ENCODE data around the gene RPLP2.
A peak's percentile ranks its signal among the peaks of the same experiment; 100 is the strongest.

Gene RPLP2

DNA sequence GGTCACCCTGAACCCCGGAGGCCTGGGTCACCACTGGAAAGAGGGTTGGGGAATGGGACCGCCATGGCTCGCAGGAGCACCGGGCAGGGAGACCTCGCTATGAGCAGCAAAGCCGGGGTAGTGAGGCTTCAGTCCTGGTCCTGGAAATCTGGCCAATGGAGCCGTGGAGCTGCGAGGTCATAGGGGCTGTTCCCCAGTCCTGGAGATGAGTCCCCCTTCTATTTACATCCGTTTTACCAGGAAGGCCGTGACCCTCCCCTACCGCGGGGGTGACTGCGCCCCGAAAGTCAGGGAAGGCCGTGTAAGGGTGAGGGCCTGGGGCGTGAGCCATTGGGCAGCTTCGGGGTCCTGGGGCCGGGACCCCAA, 5.2 kb upstream of the RPLP2 start:
- H3K4me3 ChIP-seq (ENCODE audit: low read length): peak overlapping the region; percentile 28
- H2AK5ac ChIP-seq (ENCODE audit: low read length): no peak overlapping the region
- H4K5ac ChIP-seq (ENCODE audit: low read length): no peak overlapping the region
- H3K23ac ChIP-seq (ENCODE audit: low read length): peak overlapping the region; percentile 89
- H3K79me2 ChIP-seq (ENCODE audit: control insufficient read depth, insufficient read depth, low read length): peaks cover 8% of the 10 kb centered on the region
- peak overlapping the region; percentile 58 for H3K27ac ChIP-seq (ENCODE audit: low read depth, low read length)
- H3K4ac ChIP-seq (ENCODE audit: low read depth, low read length): peak overlapping the region; percentile 81
- no peak overlapping the region for H2BK15ac ChIP-seq (replicated peaks; ENCODE audit: low read depth)
- H3K36me3 ChIP-seq (ENCODE audit: control insufficient read depth, insufficient read depth, low read length): no peaks in the 10 kb centered on the region
- no peak for DNase-seq
- H3K18ac ChIP-seq (ENCODE audit: low read length): peak overlapping the region; percentile 73
- H3K4me2 ChIP-seq (ENCODE audit: low read length): peak overlapping the region; percentile 91
- peak overlapping the region; percentile 77 for H4K8ac ChIP-seq (ENCODE audit: low read depth, low read length)
- no peak overlapping the region for H2BK5ac ChIP-seq (ENCODE audit: low read length)
- peaks cover 4% of the 10 kb centered on the region for H3K4me1 ChIP-seq (ENCODE audit: control insufficient read depth, low read depth, low read length)
- peak overlapping the region; percentile 91 for H3K9ac ChIP-seq (ENCODE audit: low read length)
- no peaks in the 10 kb centered on the region for H3K27me3 ChIP-seq (ENCODE audit: insufficient read depth, low read length, poor library complexity)
- WGBS (ENCODE audit: extremely low coverage, insufficient coverage, low lambda C conversion rate): no CpG with 5 or more reads among the region's 18 CpGs
- peak overlapping the region; percentile 88 for H3K56ac ChIP-seq (ENCODE audit: low read length)
- peak overlapping the region; percentile 9 for H2BK120ac ChIP-seq (ENCODE audit: low read depth, low read length)
- H3K79me1 ChIP-seq (ENCODE audit: low read length): peaks cover 2% of the 10 kb centered on the region

DNA sequence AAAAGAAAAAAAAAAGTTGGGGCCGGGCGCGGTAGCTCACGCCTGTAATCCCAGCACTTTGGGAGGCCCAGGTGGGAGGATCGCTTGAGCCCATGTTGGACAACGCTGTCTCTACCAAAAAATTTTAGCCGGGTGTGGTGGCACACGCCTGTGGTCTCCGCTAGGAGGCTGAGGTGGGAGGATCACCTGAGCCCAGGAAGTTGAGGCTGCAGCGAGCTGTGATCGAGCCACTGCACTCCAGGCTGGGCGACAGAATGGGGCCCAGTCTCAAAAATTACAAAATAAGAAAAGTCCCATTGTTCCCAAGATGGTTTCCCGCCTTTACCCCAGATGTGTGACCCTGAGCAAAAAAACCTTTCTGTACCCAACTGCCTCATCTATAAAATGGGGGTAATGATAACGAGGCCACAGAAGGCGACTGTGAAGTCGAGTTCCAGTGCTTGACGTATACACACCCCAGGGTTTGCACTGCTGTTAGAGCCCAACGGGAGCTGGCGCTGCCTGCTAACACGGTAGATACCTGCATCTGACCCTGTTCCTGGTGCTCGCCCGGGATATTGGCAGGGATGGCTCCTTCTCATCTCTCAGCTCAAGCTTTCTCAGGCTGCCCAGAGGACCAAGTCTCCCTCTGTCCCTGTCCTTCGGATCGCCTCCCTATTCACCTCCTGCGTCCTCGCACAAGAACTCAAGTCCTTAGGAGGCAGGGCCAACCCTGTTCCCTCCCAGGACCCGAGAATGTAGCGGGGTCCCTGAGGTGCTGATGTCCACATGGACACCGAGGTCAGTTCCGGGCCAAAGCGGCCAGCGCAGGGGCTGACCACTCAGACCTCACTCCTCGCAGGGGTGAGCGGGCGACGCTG, 1.1 kb upstream of the RPLP2 start:
- Histone ChIP-seq H3K56ac (ENCODE audit: low read length) (peak overlapping the region; percentile 100), H2BK120ac (ENCODE audit: low read depth, low read length) (no peak overlapping the region)
- no CpG with 5 or more reads among the region's 36 CpGs for WGBS (ENCODE audit: extremely low coverage, insufficient coverage, low lambda C conversion rate)

DNA sequence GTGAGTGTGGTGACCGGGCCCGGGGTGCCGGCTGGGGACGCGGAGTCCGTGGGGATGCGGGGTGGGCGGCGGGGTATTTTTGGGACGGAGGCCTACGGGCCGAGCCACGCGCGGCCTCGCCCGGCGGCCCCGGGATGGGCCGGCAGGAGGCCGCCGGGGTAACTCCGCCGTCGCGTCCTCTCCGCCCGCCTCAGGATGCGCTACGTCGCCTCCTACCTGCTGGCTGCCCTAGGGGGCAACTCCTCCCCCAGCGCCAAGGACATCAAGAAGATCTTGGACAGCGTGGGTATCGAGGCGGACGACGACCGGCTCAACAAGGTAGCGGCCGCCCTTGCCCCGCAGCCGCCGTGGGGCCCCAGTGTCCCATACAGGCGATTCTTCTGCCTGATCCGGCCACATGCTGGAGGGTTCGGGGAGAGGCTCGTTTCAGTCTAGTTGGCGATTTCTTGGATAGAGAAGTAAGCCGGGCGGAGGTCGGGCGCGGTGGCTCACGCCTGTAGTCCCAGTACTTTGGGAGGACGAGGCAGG, 337 bp downstream of the RPLP2 start:
- peaks cover 3% of the 10 kb centered on the region for H3K4me1 ChIP-seq (ENCODE audit: control insufficient read depth, low read depth, low read length)
- H3K4me2 ChIP-seq (ENCODE audit: low read length): peak overlapping the region; percentile 78
- no peak overlapping the region for H3K23ac ChIP-seq (ENCODE audit: low read length)
- peaks cover 33% of the 10 kb centered on the region for H3K79me2 ChIP-seq (ENCODE audit: control insufficient read depth, insufficient read depth, low read length)
- H2BK15ac ChIP-seq (replicated peaks; ENCODE audit: low read depth): no peak overlapping the region
- peak overlapping the region; percentile 8 for H3K18ac ChIP-seq (ENCODE audit: low read length)
- H3K36me3 ChIP-seq (ENCODE audit: control insufficient read depth, insufficient read depth, low read length): peaks cover 19% of the 10 kb centered on the region
- DNase-seq: no peak
- H4K5ac ChIP-seq (ENCODE audit: low read length): no peak overlapping the region
- peak overlapping the region; percentile 29 for H3K27ac ChIP-seq (ENCODE audit: low read depth, low read length)
- WGBS (ENCODE audit: extremely low coverage, insufficient coverage, low lambda C conversion rate): no CpG with 5 or more reads among the region's 55 CpGs
- no peak overlapping the region for H4K8ac ChIP-seq (ENCODE audit: low read depth, low read length)
- H3K4ac ChIP-seq (ENCODE audit: low read depth, low read length): peak overlapping the region; percentile 66
- H3K79me1 ChIP-seq (ENCODE audit: low read length): peaks cover 19% of the 10 kb centered on the region
- H3K4me3 ChIP-seq (ENCODE audit: low read length): peak overlapping the region; percentile 98
- H2BK120ac ChIP-seq (ENCODE audit: low read depth, low read length): no peak overlapping the region
- H2AK5ac ChIP-seq (ENCODE audit: low read length): peak overlapping the region; percentile 51
- no peak overlapping the region for H2BK5ac ChIP-seq (ENCODE audit: low read length)
- peak overlapping the region; percentile 99 for H3K9ac ChIP-seq (ENCODE audit: low read length)
- peak overlapping the region; percentile 100 for H3K56ac ChIP-seq (ENCODE audit: low read length)
- no peaks in the 10 kb centered on the region for H3K27me3 ChIP-seq (ENCODE audit: insufficient read depth, low read length, poor library complexity)

More for the DNA sequence above, 1.1 kb upstream of the RPLP2 start:
- no peak for DNase-seq
- Histone ChIP-seq H3K79me1 (ENCODE audit: low read length) (peaks cover 19% of the 10 kb centered on the region), H3K18ac (ENCODE audit: low read length) (no peak overlapping the region), H2BK15ac (replicated peaks; ENCODE audit: low read depth) (no peak overlapping the region), H3K27ac (ENCODE audit: low read depth, low read length) (peak overlapping the region; percentile 45), H3K4ac (ENCODE audit: low read depth, low read length) (peak overlapping the region; percentile 73), H2BK5ac (ENCODE audit: low read length) (peak overlapping the region; percentile 10), H3K9ac (ENCODE audit: low read length) (peak overlapping the region; percentile 99), H4K8ac (ENCODE audit: low read depth, low read length) (no peak overlapping the region), H4K5ac (ENCODE audit: low read length) (peak overlapping the region; percentile 59), H3K4me2 (ENCODE audit: low read length) (peak overlapping the region; percentile 39), H3K36me3 (ENCODE audit: control insufficient read depth, insufficient read depth, low read length) (peaks cover 19% of the 10 kb centered on the region), H3K27me3 (ENCODE audit: insufficient read depth, low read length, poor library complexity) (no peaks in the 10 kb centered on the region), H2AK5ac (ENCODE audit: low read length) (peak overlapping the region; percentile 90), H3K79me2 (ENCODE audit: control insufficient read depth, insufficient read depth, low read length) (peaks cover 33% of the 10 kb centered on the region), H3K4me3 (ENCODE audit: low read length) (peak overlapping the region; percentile 93), H3K23ac (ENCODE audit: low read length) (no peak overlapping the region), H3K4me1 (ENCODE audit: control insufficient read depth, low read depth, low read length) (peaks cover 6% of the 10 kb centered on the region)

DNA sequence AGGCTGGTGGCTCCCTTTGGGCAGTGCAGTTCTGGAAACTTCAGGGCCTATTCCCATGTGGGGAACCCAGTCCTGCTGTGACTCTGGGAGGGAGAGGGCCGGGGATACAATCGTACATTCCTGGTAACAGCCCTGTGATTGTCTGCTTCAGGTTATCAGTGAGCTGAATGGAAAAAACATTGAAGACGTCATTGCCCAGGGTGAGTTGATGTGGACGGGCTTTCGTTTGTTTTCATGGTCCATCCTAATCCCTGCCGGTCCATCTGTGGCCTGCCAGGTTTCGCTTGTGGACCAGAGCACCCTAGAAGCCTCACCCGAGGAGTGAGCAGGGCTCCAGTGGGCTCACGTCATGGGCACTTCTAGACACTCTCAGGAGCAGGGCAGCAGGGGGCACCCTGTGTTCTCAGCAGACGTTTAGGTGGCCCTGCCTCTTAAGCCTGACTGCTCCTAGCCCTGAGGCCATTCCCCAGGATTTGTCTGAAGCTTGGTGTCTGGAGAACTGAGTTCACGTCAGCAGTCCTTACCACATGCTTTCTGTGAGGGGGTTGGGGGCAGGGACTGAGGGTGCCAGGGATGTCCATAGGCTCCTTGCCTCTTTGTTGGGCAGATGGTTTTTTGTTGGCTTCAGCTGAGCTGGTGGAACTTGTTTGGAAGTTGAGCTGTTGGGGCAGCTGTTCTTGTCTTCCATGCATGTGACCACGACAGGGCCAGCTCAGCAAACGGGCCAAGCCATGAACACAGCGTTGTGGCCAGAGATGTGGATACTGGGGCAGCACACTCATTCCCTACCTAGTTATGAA, 1.9 kb downstream of the RPLP2 start:
- no peak overlapping the region for H3K18ac ChIP-seq (ENCODE audit: low read length)
- H3K4me3 ChIP-seq (ENCODE audit: low read length): peak overlapping the region; percentile 98
- H3K36me3 ChIP-seq (ENCODE audit: control insufficient read depth, insufficient read depth, low read length): peaks cover 19% of the 10 kb centered on the region
- peak; percentile 47 for DNase-seq
- no peaks in the 10 kb centered on the region for H3K27me3 ChIP-seq (ENCODE audit: insufficient read depth, low read length, poor library complexity)
- peaks cover 3% of the 10 kb centered on the region for H3K4me1 ChIP-seq (ENCODE audit: control insufficient read depth, low read depth, low read length)
- peak overlapping the region; percentile 99 for H3K9ac ChIP-seq (ENCODE audit: low read length)
- H4K8ac ChIP-seq (ENCODE audit: low read depth, low read length): no peak overlapping the region
- H4K5ac ChIP-seq (ENCODE audit: low read length): no peak overlapping the region
- no peak overlapping the region for H2BK5ac ChIP-seq (ENCODE audit: low read length)
- H2BK120ac ChIP-seq (ENCODE audit: low read depth, low read length): no peak overlapping the region
- H3K56ac ChIP-seq (ENCODE audit: low read length): peak overlapping the region; percentile 100
- no CpG with 5 or more reads among the region's 14 CpGs for WGBS (ENCODE audit: extremely low coverage, insufficient coverage, low lambda C conversion rate)
- H3K79me1 ChIP-seq (ENCODE audit: low read length): peaks cover 19% of the 10 kb centered on the region
- no peak overlapping the region for H2AK5ac ChIP-seq (ENCODE audit: low read length)
- H3K79me2 ChIP-seq (ENCODE audit: control insufficient read depth, insufficient read depth, low read length): peaks cover 33% of the 10 kb centered on the region
- H3K27ac ChIP-seq (ENCODE audit: low read depth, low read length): no peak overlapping the region
- H3K4ac ChIP-seq (ENCODE audit: low read depth, low read length): no peak overlapping the region
- H2BK15ac ChIP-seq (replicated peaks; ENCODE audit: low read depth): no peak overlapping the region
- peak overlapping the region; percentile 78 for H3K4me2 ChIP-seq (ENCODE audit: low read length)
- no peak overlapping the region for H3K23ac ChIP-seq (ENCODE audit: low read length)

DNA sequence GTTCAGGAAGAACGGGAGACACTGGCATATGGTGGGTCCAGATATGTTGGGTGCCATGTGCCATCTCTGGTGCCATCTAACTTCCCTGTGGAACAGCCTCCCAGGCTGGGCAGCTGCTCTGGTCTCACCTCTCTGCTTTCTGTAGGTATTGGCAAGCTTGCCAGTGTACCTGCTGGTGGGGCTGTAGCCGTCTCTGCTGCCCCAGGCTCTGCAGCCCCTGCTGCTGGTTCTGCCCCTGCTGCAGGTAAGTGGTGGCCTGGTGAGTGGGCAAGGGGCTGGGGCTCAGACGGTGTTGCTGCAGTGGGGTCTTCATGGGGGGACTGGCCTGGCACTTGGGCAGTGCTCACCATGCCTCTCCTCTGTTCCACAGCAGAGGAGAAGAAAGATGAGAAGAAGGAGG, 2.6 kb downstream of the RPLP2 start:
- no peak overlapping the region for H3K4ac ChIP-seq (ENCODE audit: low read depth, low read length)
- WGBS (ENCODE audit: extremely low coverage, insufficient coverage, low lambda C conversion rate): no CpG with 5 or more reads among the region's 3 CpGs
- H3K4me3 ChIP-seq (ENCODE audit: low read length): no peak overlapping the region
- H3K27ac ChIP-seq (ENCODE audit: low read depth, low read length): no peak overlapping the region
- peak overlapping the region; percentile 42 for H3K56ac ChIP-seq (ENCODE audit: low read length)
- no peak overlapping the region for H2BK120ac ChIP-seq (ENCODE audit: low read depth, low read length)
- no peak overlapping the region for H2AK5ac ChIP-seq (ENCODE audit: low read length)
- peaks cover 33% of the 10 kb centered on the region for H3K79me2 ChIP-seq (ENCODE audit: control insufficient read depth, insufficient read depth, low read length)
- H3K36me3 ChIP-seq (ENCODE audit: control insufficient read depth, insufficient read depth, low read length): peaks cover 19% of the 10 kb centered on the region
- H3K4me2 ChIP-seq (ENCODE audit: low read length): no peak overlapping the region
- no peak overlapping the region for H3K23ac ChIP-seq (ENCODE audit: low read length)
- no peak overlapping the region for H4K5ac ChIP-seq (ENCODE audit: low read length)
- H3K79me1 ChIP-seq (ENCODE audit: low read length): peaks cover 19% of the 10 kb centered on the region
- H3K4me1 ChIP-seq (ENCODE audit: control insufficient read depth, low read depth, low read length): peaks cover 3% of the 10 kb centered on the region
- no peak overlapping the region for H4K8ac ChIP-seq (ENCODE audit: low read depth, low read length)
- no peak overlapping the region for H3K18ac ChIP-seq (ENCODE audit: low read length)
- no peak overlapping the region for H2BK15ac ChIP-seq (replicated peaks; ENCODE audit: low read depth)
- DNase-seq: no peak
- H3K9ac ChIP-seq (ENCODE audit: low read length): peak overlapping the region; percentile 99
- H2BK5ac ChIP-seq (ENCODE audit: low read length): no peak overlapping the region
- no peaks in the 10 kb centered on the region for H3K27me3 ChIP-seq (ENCODE audit: insufficient read depth, low read length, poor library complexity)

Measured in mesendoderm (in vitro differentiated cells).